ENCODE results near the gene IL1R2. TPM values are rescaled to one million over a fixed set of nuclear protein-coding genes. Genes with fewer than 3 reads are reported as not detected.

IL1R2 gene
- polyA plus RNA-seq, 2 of the 4 experiments (the other 2 are of a cell fraction), result 0.83 to 1.7 TPM

DNA sequence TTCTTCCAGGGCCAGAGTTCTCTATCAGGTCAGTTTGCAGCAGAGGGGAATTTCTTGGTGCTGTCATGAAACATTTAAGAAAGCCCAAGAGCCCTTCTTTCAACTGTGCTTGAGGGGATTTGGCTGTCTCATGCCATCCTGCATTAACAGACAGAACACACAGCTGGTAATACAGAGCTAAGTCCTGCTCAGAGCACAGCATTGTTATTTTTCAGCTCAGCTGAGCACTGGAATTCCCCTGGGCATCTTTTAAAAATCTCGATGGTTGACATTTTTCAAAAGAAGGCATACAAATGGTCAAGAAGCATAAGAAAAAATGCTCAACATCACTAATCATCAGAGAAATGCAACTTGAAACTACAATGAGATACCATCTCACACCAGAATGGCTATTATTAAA, 14.9 kb upstream of the IL1R2 start:
- Histone ChIP-seq H3K9me3 (peaks cover 9% of the 10 kb centered on the region; the same call in 2 of the 3 replicates), H3K4me3 (no peak overlapping the region), H3K4me2 (no peak overlapping the region), H3K27ac (no peak overlapping the region), H3K4me1 (no peaks in the 10 kb centered on the region)
- DNase-seq (ENCODE audit: low read depth in 1 of 2, low spot score in 1 of 2) (no peak), ATAC-seq (no peak), FAIRE-seq (no peak)
- 24% methylated on average over 1 of the region's 1 CpG for WGBS (ENCODE audit: missing lambda C conversion rate)
- TF ChIP-seq TP53 (CRISPR knock-in tag; IDR thresholded peaks at IDR 0.05) (no peak), NR3C1 (IDR thresholded peaks at IDR 0.05) (no peak), CEBPB (IDR thresholded peaks at IDR 0.05) (no peak), MAZ (IDR thresholded peaks at IDR 0.05; ENCODE audit: borderline replicate concordance, low read depth, low read length) (no peak), RFX5 (IDR thresholded peaks at IDR 0.05) (no peak), FOSL2 (IDR thresholded peaks at IDR 0.05) (no peak), FOSL2 (CRISPR knock-in tag; IDR thresholded peaks at IDR 0.05) (no peak)
- TF ChIP-seq, protein P1, sequence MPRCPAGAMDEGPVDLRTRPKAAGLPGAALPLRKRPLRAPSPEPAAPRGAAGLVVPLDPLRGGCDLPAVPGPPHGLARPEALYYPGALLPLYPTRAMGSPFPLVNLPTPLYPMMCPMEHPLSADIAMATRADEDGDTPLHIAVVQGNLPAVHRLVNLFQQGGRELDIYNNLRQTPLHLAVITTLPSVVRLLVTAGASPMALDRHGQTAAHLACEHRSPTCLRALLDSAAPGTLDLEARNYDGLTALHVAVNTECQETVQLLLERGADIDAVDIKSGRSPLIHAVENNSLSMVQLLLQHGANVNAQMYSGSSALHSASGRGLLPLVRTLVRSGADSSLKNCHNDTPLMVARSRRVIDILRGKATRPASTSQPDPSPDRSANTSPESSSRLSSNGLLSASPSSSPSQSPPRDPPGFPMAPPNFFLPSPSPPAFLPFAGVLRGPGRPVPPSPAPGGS (IDR thresholded peaks at IDR 0.05), result no peak
- TF ChIP-seq, protein P2, sequence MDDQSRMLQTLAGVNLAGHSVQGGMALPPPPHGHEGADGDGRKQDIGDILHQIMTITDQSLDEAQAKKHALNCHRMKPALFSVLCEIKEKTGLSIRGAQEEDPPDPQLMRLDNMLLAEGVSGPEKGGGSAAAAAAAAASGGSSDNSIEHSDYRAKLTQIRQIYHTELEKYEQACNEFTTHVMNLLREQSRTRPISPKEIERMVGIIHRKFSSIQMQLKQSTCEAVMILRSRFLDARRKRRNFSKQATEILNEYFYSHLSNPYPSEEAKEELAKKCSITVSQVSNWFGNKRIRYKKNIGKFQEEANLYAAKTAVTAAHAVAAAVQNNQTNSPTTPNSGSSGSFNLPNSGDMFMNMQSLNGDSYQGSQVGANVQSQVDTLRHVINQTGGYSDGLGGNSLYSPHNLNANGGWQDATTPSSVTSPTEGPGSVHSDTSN (IDR thresholded peaks at IDR 0.05), result no peak
- TF ChIP-seq, protein P3, sequence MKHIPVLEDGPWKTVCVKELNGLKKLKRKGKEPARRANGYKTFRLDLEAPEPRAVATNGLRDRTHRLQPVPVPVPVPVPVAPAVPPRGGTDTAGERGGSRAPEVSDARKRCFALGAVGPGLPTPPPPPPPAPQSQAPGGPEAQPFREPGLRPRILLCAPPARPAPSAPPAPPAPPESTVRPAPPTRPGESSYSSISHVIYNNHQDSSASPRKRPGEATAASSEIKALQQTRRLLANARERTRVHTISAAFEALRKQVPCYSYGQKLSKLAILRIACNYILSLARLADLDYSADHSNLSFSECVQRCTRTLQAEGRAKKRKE (CRISPR knock-in tag; IDR thresholded peaks at IDR 0.05; ENCODE audit: low read depth), result no peak
- TF ChIP-seq, protein P4, sequence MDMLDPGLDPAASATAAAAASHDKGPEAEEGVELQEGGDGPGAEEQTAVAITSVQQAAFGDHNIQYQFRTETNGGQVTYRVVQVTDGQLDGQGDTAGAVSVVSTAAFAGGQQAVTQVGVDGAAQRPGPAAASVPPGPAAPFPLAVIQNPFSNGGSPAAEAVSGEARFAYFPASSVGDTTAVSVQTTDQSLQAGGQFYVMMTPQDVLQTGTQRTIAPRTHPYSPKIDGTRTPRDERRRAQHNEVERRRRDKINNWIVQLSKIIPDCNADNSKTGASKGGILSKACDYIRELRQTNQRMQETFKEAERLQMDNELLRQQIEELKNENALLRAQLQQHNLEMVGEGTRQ (IDR thresholded peaks at IDR 0.05), result no peak
- ChIA-PET CTCF (no interaction called here), POLR2A (no interaction called here)

DNA sequence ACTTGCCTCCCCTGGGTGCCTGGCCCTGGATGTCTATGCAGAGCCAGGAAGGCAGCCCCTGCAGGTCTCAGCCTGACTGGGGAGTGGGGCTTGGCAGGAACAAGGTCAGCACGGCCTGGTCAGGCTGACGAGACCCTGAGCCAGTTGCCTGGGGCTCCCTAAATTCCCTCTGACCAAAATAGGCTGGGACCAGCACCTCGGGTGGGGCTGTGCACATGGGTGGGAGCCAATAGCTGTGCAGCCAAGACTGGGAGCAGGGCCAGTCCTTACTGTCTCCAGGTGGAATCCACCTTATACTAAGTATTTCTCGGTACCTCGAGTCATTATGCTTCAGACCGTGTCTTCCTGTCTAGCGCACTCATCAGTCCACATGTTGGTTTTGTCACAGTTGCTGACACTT, 11.4 kb upstream of the IL1R2 start:
- CTCF ChIA-PET, result interaction anchor here (0.9 kb wide), 1 partner anchor 260 kb away, joined by 3 read pairs; no protein-coding TSS in a partner anchor
- ATAC-seq, result no peak
- 83% methylated on average over 5 of the region's 7 CpGs for WGBS (ENCODE audit: missing lambda C conversion rate)

More for the DNA sequence above, 11.4 kb upstream of the IL1R2 start:
- H3K4me2 ChIP-seq, result no peak overlapping the region
- no peaks in the 10 kb centered on the region for H3K4me1 ChIP-seq
- POLR2A ChIA-PET, result no interaction called here
- FAIRE-seq (no peak), DNase-seq (ENCODE audit: low read depth in 1 of 2, low spot score in 1 of 2) (no peak)
- no peaks in the 10 kb centered on the region for H3K9me3 ChIP-seq
- no peak overlapping the region for H3K27ac ChIP-seq
- no peak for TF ChIP-seq RNF2 (IDR thresholded peaks at IDR 0.05; ENCODE audit: borderline replicate concordance, low read depth)
- TF ChIP-seq RARB (CRISPR knock-in tag; IDR thresholded peaks at IDR 0.05), result no peak
- TF ChIP-seq, protein P3 (CRISPR knock-in tag; IDR thresholded peaks at IDR 0.05; ENCODE audit: low read depth), result no peak
- no peak for TF ChIP-seq ESRRA (IDR thresholded peaks at IDR 0.05; ENCODE audit: borderline replicate concordance, low read length)
- TF ChIP-seq JUN (IDR thresholded peaks at IDR 0.05), result no peak
- TF ChIP-seq SMC3 (IDR thresholded peaks at IDR 0.05), result no peak
- TF ChIP-seq MAFK (IDR thresholded peaks at IDR 0.05; ENCODE audit: partially characterized antibody), result no peak
- no peak for TF ChIP-seq KDM1A (IDR thresholded peaks at IDR 0.05; ENCODE audit: low read depth)
- no peak for TF ChIP-seq EP300 (IDR thresholded peaks at IDR 0.05)
- TF ChIP-seq EHF (CRISPR knock-in tag; IDR thresholded peaks at IDR 0.05), result no peak
- no peak for TF ChIP-seq FOXS1 (CRISPR knock-in tag; IDR thresholded peaks at IDR 0.05)
- TF ChIP-seq ZSCAN20 (CRISPR knock-in tag; IDR thresholded peaks at IDR 0.05), result no peak
- TF ChIP-seq, protein P5, sequence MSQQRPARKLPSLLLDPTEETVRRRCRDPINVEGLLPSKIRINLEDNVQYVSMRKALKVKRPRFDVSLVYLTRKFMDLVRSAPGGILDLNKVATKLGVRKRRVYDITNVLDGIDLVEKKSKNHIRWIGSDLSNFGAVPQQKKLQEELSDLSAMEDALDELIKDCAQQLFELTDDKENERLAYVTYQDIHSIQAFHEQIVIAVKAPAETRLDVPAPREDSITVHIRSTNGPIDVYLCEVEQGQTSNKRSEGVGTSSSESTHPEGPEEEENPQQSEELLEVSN (IDR thresholded peaks at IDR 0.05; ENCODE audit: borderline replicate concordance, low read depth), result no peak
- TF ChIP-seq NR3C1 (IDR thresholded peaks at IDR 0.05), result no peak
- TF ChIP-seq, protein P6, sequence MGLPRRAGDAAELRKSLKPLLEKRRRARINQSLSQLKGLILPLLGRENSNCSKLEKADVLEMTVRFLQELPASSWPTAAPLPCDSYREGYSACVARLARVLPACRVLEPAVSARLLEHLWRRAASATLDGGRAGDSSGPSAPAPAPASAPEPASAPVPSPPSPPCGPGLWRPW (IDR thresholded peaks at IDR 0.05), result no peak
- TF ChIP-seq, protein P7, sequence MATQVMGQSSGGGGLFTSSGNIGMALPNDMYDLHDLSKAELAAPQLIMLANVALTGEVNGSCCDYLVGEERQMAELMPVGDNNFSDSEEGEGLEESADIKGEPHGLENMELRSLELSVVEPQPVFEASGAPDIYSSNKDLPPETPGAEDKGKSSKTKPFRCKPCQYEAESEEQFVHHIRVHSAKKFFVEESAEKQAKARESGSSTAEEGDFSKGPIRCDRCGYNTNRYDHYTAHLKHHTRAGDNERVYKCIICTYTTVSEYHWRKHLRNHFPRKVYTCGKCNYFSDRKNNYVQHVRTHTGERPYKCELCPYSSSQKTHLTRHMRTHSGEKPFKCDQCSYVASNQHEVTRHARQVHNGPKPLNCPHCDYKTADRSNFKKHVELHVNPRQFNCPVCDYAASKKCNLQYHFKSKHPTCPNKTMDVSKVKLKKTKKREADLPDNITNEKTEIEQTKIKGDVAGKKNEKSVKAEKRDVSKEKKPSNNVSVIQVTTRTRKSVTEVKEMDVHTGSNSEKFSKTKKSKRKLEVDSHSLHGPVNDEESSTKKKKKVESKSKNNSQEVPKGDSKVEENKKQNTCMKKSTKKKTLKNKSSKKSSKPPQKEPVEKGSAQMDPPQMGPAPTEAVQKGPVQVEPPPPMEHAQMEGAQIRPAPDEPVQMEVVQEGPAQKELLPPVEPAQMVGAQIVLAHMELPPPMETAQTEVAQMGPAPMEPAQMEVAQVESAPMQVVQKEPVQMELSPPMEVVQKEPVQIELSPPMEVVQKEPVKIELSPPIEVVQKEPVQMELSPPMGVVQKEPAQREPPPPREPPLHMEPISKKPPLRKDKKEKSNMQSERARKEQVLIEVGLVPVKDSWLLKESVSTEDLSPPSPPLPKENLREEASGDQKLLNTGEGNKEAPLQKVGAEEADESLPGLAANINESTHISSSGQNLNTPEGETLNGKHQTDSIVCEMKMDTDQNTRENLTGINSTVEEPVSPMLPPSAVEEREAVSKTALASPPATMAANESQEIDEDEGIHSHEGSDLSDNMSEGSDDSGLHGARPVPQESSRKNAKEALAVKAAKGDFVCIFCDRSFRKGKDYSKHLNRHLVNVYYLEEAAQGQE (IDR thresholded peaks at IDR 0.05), result no peak
- TF ChIP-seq MYC (IDR thresholded peaks at IDR 0.05; ENCODE audit: borderline replicate concordance, low read length), result no peak
- no peak for TF ChIP-seq TP53 (CRISPR knock-in tag; IDR thresholded peaks at IDR 0.05)
- TF ChIP-seq HOXB5 (CRISPR knock-in tag; IDR thresholded peaks at IDR 0.05), result no peak
- H3K4me3 ChIP-seq, result no peak overlapping the region
